Measurements from ENCODE around the gene NOVA2.
A peak's percentile ranks its signal among the peaks of the same experiment; 100 is the strongest.

NOVA2 gene

GRCh38 chr19:45938733-45939319 lies 34.8 kb downstream of the NOVA2 start:
- H3K4me3 ChIP-seq (ENCODE audit: low read depth, low read length) = no peak overlapping the region
- no peak for DNase-seq (ENCODE audit: low read depth)
- TF ChIP-seq CTCF (conservative IDR thresholded peaks at IDR 0.05; ENCODE audit: low read depth, low read length) = no peak

GRCh38 chr19:45935267-45935666 lies 38.4 kb downstream of the NOVA2 start:
- TF ChIP-seq CTCF (conservative IDR thresholded peaks at IDR 0.05; ENCODE audit: low read depth, low read length) = no peak
- no peak for DNase-seq (ENCODE audit: low read depth)
- no peak overlapping the region for H3K4me3 ChIP-seq (ENCODE audit: low read depth, low read length)

- no peak overlapping the region for H3K4me3 ChIP-seq (ENCODE audit: low read depth, low read length)
- DNase-seq (ENCODE audit: low read depth) = no peak
- TF ChIP-seq CTCF (conservative IDR thresholded peaks at IDR 0.05; ENCODE audit: low read depth, low read length) = no peak
These were observed 39.0 kb downstream of the NOVA2 start for GRCh38 chr19:45934551-45935230.

- TF ChIP-seq CTCF (conservative IDR thresholded peaks at IDR 0.05; ENCODE audit: low read depth, low read length) = no peak
- no peak overlapping the region for H3K4me3 ChIP-seq (ENCODE audit: low read depth, low read length)
- no peak for DNase-seq (ENCODE audit: low read depth)
These were observed 39.9 kb downstream of the NOVA2 start for GRCh38 chr19:45933759-45934158.

DNA sequence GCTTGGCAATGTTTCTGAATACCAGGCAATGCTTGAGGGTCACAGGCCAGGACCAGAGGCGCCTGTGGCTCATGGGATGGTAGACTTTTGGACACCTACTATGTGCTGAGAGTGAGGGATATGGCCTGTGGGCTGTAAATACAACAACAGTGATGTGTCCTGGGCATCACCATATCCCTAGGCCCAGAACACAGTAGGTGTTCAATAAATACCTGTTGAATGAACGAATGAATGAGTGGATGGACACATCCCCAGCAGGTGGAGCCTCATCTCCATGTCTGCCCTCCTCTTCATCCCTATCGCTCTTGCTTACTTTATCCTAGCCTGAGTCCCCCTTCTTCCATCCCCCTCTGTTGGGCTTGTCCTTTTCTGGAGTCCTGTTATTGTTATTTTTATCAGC lies 42.6 kb downstream of the NOVA2 start:
- TF ChIP-seq CTCF (conservative IDR thresholded peaks at IDR 0.05; ENCODE audit: low read depth, low read length) = peak; percentile 8
- no peak for DNase-seq (ENCODE audit: low read depth)
- no peak overlapping the region for H3K4me3 ChIP-seq (ENCODE audit: low read depth, low read length)

- H3K4me3 ChIP-seq (ENCODE audit: low read depth, low read length) = no peak overlapping the region
- no peak for TF ChIP-seq CTCF (conservative IDR thresholded peaks at IDR 0.05; ENCODE audit: low read depth, low read length)
- no peak for DNase-seq (ENCODE audit: low read depth)
These were observed 44.4 kb downstream of the NOVA2 start for GRCh38 chr19:45929247-45929646.
